Measurements from ENCODE around the gene CFAP299. TPM values are rescaled to one million over a fixed set of nuclear protein-coding genes. Genes with fewer than 3 reads are reported as not detected.

Gene CFAP299
- total and polyA plus RNA-seq, 2 of the 8 experiments (the other 6 are each of a cell fraction or from before 2014, with no cell fraction given): not detected

- TF ChIP-seq CHD7 (IDR thresholded peaks at IDR 0.05; ENCODE audit: insufficient replicate concordance, low read length) (no peak), TEAD4 (IDR thresholded peaks at IDR 0.05; ENCODE audit: low read depth, low read length) (no peak), NANOG (IDR thresholded peaks at IDR 0.05; ENCODE audit: insufficient read depth, low read depth, low read length, poor library complexity, severe bottlenecking) (no peak), TCF12 (IDR thresholded peaks at IDR 0.05; ENCODE audit: low read depth, low read length) (no peak), RNF2 (IDR thresholded peaks at IDR 0.05; ENCODE audit: borderline replicate concordance, low read depth, low read length, missing control alignments, poor library complexity, severe bottlenecking) (no peak), KDM4A (IDR thresholded peaks at IDR 0.05; ENCODE audit: low read depth, low read length, severe bottlenecking) (no peak), SUZ12 (IDR thresholded peaks at IDR 0.05; ENCODE audit: low read length) (no peak), SIRT6 (IDR thresholded peaks at IDR 0.05; ENCODE audit: low read length) (no peak), MAFK (IDR thresholded peaks at IDR 0.05; ENCODE audit: low read depth, low read length) (no peak)
Measured at GRCh38 chr4:80841587-80842281, 506.2 kb downstream of the CFAP299 start (continued).
